ENCODE data around the gene DEFB131A.
"Not testable (repeated sequence)": the region's sequence is repeated elsewhere in the genome, so short reads cannot be mapped to it uniquely, and the experiment has no call there.

Gene DEFB131A, protein sequence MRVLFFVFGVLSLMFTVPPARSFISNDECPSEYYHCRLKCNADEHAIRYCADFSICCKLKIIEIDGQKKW

DNA sequence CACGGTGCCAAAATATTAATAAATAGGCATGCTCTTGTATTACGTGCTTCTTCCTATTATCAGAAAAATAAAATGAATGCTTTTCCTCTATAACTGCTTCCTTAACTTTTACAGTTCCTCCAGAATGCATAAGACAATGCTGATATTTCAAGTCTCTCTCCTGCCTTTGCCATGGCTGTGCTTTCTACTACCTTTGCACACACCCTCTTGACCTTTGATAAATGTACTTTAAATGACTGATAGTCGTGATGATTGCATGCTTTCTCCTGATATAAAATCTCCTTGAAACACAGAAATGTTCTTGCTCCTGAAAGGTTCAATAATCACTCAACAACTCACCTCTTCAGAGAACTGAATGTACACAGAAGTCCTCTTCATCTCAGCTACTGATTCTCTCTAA lies at the start of gene DEFB131A:
DEFB131A (plus strand) TSS at position 301 of the 400 bp plus-strand sequence. CDS start 120 bp downstream, outside the sequence.
- not testable (repeated sequence) for DNase-seq

DNA sequence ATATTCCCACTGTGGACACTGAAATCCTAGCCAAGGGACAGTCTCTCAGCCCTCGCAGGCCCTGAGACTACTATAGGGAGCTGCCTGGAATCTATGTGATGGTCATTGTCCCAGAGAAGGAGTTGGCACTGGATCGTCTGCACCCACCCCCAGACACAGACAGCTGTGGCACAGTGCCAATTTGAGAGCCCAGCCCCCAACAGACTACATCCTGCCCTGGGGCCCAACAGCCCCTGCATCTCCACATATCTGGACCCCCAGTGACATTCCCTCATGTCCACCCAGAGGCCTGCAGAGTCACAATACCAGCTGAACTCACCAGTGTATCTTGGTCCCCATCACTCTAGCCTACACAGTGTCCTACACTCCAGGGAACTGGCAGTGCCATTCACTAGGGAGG lies 38.4 kb upstream of the DEFB131A start:
- not testable (repeated sequence) for DNase-seq

DNA sequence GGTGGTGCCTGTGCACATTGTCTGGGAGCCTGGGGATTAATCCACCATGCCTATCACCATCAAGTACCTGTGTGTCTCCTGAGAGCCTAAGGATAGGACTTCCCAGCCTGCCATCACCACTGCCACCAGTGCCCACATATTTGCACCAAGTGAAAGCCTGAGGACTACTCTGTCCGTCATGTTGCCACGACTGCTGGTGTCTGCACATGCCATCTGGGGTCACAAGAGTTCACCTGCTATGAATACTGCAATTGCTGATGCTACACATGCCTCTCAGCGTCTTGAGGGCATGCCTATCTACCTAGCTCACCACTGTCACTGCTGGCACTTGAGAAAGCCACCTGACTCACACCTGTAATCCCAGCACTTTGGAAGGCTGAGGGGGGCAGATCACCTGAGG lies 37.7 kb upstream of the DEFB131A start:
- not testable (repeated sequence) for DNase-seq

DNA sequence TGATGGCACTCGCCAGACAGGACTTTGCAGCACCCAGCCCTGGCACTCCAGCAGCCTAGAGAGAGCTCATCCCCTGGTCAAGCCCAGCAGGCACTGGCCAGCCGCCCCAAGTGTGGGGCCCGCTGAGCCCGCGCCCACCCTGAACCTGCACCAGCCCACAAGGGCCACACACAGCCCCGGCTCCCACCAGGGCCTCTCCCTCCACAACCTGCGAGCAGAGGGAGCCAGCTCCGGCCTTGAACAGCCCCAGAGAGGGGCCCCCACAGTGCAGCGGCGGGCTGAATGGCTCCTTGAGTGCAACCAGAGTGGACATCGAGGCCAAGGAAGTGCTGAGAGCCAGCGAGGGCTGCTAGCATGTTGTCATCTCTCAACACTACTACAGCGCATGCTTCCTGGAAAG lies 34.4 kb upstream of the DEFB131A start:
- no peak for DNase-seq

DNA sequence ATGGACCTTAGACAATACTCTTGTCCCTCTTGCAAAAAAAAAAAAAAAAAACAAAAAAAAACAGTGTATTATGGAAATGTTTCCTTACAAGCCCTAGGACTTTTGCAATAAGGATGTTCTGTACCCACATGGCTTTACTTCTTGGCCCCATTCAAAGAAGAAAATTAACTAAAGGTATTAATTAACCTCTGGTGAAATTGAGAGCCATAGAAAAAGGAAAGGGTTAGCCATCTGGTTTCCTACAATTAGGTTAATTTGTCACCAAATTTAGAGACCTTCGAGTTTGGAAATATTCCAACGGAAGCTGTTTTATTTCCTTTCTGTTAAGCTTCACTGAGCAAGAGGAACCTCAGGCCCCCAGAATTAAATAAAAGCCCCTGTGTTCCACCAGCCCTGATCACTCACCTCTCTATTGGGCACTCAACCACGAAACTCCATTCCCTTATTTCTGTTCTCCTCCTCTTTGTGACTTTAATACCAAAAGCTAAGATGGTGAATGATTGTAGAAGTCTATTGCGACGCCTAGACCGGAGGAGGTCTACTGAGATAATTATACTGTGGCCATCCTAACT lies 22.2 kb upstream of the DEFB131A start:
- DNase-seq, result not testable (repeated sequence)

DNA sequence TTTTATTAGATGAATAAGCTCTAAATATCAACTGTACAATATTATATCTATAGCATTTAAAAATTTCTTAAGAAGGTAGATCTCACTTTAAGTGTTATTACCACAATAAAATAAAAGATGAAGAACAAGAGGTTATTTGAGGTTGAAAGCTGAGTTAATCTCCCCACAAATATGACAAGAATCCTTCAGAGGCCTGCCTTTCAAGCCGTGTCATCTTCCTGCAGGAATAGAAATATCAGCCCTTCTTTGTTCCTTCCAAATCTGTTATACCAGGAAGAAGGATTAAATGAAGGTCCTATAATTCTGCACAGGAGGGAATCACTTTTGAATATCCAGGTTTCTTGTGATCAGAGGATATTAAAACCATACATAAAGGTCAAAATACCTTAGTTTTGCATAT lies 18.3 kb upstream of the DEFB131A start:
- DNase-seq, result not testable (repeated sequence)

DNA sequence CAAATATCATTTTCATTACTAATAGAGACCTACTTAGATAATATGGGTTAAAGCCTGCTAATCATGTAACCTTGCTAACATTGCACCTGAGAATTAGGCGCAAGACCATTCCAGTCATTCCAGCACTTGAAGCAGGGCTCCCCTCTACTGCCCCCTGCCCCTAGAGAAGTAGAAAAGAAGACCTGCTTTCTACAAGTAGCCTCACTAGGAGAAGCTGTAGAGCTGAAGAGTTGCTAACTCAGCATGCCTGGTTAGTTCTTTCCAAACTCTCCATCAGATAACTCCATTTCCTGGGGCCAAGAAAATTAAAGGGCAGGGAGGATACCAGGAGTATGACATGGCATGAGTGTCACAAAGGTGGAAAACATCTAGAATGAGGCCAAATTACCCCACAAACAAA lies 14.2 kb upstream of the DEFB131A start:
- DNase-seq, result not testable (repeated sequence)

DNA sequence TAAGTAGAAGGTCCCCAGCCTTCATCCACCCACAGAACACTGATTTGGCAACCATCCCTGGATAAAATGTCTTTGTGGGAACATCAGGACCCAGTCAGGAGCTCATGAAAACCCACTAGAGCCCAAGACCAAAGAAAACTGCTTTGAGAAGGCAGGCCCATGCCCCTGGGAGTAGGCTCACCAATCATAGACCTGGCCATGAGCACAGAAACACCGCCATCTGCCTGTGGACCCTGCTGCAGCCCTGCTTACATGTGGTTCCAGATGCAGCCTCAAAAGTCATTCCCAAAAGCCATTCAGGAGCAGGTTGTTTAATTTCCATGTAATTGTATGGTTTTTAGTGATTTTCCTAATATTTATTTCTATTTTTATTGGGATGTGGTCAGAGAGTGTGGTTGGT lies 10.9 kb upstream of the DEFB131A start:
- DNase-seq, result not testable (repeated sequence)

DNA sequence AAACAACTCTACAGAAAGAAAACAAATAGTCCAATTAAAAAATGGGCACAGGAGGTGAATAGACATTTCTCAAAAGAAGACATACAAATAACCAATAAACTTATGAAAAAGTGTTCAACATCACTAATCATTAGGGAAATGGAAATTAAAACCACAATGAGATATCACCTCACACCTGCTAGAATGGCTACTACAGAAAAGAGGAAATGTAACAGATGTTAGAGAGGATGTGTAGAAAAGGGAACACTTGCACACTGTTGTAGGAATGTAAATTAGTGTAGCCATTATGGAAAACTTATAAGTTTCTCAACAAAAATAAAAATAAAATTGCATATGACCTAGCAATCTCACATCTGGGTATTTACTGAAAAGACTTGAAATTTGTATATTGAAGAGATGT lies 7.5 kb upstream of the DEFB131A start:
- not testable (repeated sequence) for DNase-seq

DNA sequence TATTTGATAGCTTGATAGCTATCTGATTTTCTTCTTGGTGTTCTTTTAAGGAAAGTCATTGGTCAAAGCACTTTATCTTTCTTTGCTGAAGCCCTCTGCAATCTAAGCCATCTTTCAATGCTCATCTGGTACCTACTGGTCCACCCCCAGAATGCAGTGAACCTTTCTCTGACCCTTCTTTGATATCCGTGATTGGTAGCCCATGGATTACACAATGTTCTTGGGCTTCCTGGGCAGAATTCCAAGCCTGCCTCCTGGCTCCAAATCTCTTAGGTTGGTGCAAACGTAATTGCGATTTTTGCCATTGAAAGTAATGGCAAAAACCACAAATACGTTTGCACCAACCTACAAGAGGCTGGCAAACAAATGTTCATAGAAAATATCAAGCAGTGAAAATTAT lies 1.9 kb upstream of the DEFB131A start:
- DNase-seq, result not testable (repeated sequence)

DNA sequence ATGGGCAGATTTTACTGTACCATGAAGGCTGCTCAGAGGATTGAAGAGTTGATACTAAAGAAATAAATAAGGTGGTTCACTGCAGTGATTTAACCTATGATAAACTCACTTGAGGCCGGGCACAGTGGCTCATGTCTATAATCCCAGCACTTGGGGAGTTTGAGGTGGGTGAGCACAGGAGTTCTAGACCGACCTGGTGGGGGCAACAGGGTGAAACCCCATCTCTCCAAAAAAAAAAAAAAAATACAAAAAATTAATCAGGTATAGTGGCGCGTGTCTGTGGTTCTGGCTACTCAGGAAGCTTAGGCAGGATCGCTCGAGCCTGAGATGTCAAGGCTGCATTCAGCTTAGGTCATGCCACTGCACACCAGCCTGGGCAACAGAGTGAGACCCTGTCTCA lies 467 bp downstream of the DEFB131A start:
- not testable (repeated sequence) for DNase-seq

DNA sequence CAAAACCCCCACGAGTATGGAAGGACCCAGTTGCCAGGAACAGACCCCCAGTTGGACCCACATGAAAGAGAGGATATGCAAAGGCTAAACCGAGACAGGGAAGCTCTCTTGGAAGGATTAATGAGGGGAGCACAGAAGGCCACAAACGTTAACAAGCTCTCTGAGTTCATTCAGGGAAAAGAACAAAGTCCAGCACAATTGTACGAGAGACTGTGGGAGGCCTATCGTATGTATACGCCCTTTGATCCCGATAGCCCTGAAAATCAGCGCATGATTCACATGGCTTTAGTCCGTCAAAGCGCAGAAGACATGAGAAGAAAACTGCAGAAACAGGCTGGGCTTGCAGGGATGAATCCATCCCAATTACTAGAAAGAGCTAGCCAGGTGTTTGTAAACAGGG lies 8.0 kb downstream of the DEFB131A start:
- not testable (repeated sequence) for DNase-seq

DNA sequence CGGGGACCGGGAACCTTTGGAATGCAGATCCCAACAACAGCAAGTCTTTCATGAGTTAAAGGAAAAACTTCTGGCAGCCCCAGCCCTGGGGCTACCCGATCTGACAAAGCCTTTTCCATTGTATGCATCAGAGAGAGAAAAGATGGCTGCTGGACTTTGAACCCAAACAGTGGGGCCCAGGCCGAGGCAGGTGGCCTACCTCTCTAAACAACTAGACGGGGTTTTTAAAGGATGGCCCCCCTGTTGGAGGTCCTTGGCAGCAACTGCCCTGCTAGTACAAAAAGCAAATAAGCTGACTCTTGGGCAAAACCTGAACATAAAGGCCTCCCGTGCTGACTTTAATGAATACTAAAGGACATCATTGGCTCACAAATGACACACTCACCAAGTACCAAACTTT lies 10.1 kb downstream of the DEFB131A start:
- not testable (repeated sequence) for DNase-seq

DNA sequence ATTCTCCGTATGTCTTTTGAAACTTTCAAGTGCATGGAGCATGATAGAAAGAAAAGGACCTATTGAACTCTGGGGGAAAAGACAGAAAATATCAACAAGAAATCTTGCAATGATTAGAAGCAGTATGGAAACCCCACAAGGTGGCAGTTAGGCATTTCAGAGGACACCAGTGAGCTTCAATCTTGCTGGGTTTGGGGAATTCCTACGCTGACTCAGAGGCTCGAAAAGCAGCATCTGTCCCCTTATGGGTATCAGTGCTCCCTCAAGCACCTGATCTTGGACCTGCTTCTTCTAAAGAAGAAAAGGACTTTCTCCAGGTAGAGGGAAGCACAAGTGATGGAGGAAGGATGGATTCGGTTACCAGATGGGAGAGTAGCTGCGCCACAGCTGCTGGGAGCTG lies 10.8 kb downstream of the DEFB131A start:
- DNase-seq, result not testable (repeated sequence)

DNA sequence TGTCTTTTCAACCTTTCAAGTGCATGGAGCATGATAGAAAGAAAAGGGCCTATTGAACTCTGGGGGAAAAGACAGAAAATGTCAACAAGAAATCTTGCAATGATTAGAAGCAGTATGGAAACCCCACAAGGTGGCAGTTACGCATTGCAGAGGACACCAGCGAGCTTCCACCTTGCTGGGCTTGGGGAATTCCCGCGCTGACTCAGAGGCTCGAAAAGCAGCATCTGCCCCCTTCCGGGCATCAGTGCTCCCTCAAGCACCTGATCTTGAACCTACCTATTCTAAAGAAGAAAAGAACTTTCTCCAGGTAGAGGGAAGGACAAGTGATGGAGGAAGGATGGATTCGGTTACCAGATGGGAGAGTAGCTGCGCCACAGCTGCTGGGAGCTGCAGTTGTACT lies 35.3 kb downstream of the DEFB131A start:
- not testable (repeated sequence) for DNase-seq

DNA sequence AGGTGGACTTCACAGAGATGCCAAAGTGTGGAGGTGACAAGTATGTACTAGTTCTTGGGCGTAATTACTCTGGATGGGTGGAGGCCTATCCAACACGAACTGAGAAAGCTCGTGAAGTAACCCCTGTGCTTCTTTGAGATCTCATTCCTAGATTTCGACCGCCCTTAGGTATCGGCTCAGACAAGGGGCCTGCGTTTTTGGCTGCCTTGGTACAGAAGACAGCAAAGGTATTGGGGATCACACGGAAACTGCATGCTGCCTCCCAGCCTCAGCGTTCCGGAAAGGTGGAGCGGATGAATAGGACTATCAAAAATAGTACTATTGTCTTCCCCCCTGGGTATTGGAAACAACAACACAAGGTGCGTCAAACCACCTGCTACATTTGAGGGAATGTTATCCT lies 35.9 kb downstream of the DEFB131A start:
- not testable (repeated sequence) for DNase-seq

DNA sequence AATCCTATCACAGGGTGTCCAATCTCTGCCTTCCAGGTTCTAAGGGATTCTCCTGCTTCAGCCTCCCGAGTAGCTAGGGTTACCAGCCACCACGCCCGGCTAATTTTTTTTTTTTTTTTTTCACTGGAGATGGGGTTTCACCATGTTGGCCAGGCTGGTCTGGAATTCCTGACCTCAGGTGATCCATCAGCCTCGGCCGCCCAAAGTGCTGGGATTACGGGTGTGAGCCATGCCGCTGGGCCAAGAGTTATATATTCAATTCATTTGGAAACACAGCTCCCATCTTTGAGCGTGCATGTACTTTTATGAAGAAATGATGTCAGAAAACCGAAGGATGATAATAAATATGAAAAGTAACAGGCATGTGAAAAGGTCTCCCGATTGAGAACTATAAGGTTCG lies 38.7 kb downstream of the DEFB131A start:
- DNase-seq, result not testable (repeated sequence)

DNA sequence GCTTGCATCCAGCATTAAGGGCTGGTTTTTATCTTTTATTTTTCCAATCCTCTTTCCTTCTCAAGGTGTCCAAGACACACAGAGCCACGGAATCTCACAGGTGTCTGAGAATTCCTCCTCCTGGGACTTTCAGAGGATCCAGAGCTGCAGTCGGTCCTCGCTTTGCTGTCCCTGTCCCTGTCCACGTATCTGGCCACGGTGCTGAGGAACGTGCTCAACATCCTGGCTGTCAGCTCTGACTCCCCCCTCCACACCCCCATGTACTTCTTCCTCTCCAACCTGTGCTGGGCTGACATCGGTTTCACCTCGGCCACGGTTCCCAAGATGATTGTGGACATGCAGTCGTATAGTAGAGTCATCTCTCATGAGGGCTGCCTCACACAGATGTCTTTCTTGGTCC lies 39.5 kb downstream of the DEFB131A start:
- not testable (repeated sequence) for DNase-seq

DNA sequence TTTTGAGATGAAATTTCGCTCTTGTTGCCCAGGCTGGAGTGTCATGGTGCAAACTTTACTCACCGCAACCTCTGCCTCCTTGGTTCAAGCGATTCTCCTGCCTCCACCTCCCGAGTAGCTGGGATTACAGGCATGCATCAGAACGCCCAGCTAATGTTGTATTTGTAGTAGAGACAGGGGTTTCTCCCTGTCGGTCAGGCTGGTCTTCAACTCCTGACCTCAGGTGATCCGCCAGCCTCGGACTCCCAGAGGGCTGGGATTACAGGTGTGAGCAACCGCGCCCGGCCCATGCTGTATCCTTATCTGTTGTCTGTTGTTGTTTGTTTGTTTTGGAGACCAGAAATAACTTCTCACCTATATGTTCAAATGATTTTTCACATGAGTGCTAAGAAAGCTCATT lies 42.7 kb downstream of the DEFB131A start:
- not testable (repeated sequence) for DNase-seq

DNA sequence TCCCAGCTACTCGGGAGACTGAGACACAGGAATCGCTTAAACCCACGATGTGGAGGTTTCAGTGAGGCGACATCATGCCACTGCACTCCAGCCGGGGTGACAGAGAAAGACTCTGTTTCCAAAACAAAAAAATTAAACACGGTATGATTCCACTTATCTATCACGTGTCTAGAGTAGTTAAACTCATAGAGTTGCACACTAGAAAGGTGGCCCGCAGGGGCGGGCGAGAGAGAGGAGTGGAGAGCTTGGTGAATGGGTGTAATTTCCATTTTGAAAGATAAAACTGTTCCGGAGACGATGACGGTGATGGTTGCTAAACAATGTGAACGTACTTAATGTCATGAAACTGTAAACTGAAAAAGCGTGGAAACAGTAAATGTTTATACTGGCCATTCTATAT lies 44.6 kb downstream of the DEFB131A start:
- not testable (repeated sequence) for DNase-seq

DNA sequence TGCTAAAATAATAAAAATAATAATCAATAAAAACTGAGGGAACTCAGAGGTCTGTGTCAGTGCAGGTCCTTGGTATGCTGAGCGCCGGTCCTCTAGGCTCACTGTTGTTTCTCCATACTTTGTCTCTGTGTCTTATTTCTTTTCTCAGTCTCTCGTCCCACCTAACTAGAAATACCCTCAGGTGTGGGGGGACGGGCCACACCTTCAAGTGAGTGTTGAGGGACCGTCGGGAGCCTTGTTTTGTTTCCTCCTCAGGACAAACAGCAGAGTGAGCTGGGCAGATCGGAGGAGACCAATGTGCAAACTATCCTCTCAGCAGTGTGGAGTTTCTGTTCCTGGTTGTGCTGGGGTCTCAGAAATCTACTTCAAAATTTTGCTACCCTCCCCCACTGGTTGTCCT lies 46.3 kb downstream of the DEFB131A start:
- DNase-seq, result not testable (repeated sequence)

DNA sequence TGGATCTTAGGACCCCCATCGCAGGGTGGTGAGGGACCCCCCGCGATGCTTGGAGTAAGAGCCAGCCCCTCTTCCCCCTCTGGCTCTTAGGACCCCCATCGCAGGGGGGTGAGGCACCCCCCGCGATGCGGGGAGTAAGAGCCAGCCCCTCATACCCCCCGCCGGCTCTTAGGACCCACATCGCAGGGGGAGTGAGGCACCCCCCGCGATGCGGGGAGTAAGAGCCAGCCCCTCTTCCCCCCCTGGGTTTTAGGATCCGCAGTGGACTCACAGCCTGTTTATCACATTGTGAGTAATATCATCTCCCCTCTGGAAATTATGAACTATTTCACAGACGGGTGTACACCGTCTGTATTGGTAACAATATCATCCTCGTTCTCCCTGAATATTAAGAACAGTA lies 46.8 kb downstream of the DEFB131A start:
- DNase-seq, result not testable (repeated sequence)

DNA sequence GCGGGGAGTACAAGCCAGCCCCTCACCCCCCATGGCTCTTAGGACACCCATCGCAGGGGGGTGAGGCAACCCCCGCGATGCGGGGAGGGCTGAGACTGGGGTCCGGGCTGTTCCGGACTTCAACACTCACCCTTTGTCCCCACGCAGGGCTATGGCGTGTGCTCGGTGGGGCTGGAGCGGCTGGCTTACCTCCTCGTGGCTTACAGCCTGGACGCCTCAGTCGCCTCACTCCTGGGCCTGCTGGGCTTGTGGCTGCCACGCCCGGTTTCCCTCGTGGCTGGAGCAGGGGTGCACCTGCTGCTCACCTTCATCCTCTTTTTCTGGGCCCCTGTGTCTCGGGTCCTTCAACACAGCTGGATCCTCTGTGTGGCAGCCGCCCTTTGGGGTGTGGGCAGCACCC lies 49.4 kb downstream of the DEFB131A start:
- DNase-seq, result not testable (repeated sequence)

DNA sequence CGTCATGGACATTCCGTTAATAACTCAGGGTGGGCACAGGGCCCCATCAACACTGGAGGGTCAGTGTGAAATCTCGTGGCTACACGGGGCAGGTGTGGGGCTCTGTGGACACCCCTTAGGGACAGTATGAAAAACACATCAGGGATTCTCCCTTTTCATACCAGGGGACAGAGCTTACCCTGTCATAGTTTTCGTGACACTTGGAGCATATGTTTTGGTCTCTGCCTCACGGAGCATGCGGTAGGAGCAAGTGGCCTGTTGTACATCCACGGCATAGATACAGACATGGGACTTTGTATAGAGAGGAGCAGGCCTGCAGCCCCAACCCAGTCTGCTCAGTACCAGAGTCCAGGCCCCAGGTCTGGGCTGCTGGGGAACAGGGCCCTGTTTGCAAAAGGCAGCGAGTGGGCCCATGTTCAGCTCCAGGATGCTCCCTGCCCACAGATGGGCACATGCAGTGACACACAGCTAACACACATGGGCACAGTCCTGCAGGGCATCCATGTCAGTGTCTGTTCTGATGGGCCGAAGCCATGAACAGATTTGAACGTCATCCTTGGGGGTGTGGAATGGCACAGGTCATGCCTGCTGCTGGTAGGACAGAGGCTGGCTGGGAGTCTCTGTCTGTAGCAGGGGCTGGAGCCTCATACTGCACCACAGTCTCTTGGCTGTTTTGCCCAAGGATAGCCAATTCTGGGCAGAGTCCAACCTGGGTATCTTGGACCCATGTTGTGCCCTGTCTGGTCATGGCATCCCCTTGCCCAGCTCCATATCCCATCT lies 50.2 kb downstream of the DEFB131A start:
- DNase-seq, result not testable (repeated sequence)
